GM12878 (cell line): ENCODE measurements around the gene OR1C1. TPM values are rescaled to one million over a fixed set of nuclear protein-coding genes. Genes with fewer than 3 reads are reported as not detected.
"Not testable (repeated sequence)": the region's sequence is repeated elsewhere in the genome, so short reads cannot be mapped to it uniquely, and the experiment has no call there.

Experiments used
- ATAC-seq: fragments of 200-7000 bp; cut with Tn5 transposase; 3 replicates; pipeline ENCODE4 v1.9.1; 2020; ENCODE audit warnings: mild to moderate bottlenecking, moderate library complexity
- BruUV-seq: library from RNA; stranded (reverse); fragments of 400-500 nt; replicated peaks from 2 replicates; lab custom pipeline; 2021; lab: Mats Ljungman, UMichigan
- CTCF ChIA-PET: fragments of 300-600 bp; sonication (Branson Sonifier 250); formaldehyde crosslinking; extraction: SDS; loops from one replicate; lab custom pipeline; 2021; ENCODE audit warnings: inconsistent platforms; lab: Yijun Ruan, JAX
- POLR2A ChIA-PET: fragments of 350-600 bp; formaldehyde crosslinking; extraction: SDS; loops from one replicate; lab custom pipeline; 2021; ENCODE audit warnings: inconsistent platforms; lab: Charles Lee
- RAD21 ChIA-PET: fragments of 300-600 bp; sonication (Branson Sonifier 250); formaldehyde crosslinking; loops from one replicate; lab custom pipeline; 2023; ENCODE audit warnings: antibody characterized with exemption; ENCODE audit not compliant: unreplicated experiment; lab: Charles Lee
- SMC1A ChIA-PET: fragments of 300-600 bp; sonication (Branson Sonifier 250); formaldehyde crosslinking; loops from one replicate; lab custom pipeline; 2023; ENCODE audit not compliant: unreplicated experiment, uncharacterized antibody; lab: Charles Lee
- DNase-seq: peaks from one replicate; pipeline ENCODE4 v3.0.0-alpha.2; 2011; ENCODE audit warnings: low read depth, low spot score
- FAIRE-seq: peaks from 3 replicates; lab custom pipeline; 2011; peaks lifted over from hg19 to GRCh38; lab: Jason Lieb, UNC
- H2AFZ ChIP-seq: 2 replicates; pipeline ENCODE4 v1.6.0; 2011; ENCODE audit warnings: low read depth, low read length, control low read depth; ENCODE audit not compliant: control insufficient read depth
- H3K27ac ChIP-seq: 2 replicates; pipeline ENCODE4 v1.5.1; 2011; ENCODE audit warnings: control low read depth; ENCODE audit not compliant: control insufficient read depth, insufficient read depth
- H3K27me3 ChIP-seq, 2 experiments: replicated peaks in 1 of 2; 2 replicates each; pipeline versions ENCODE4 v1.6.0 to v1.6.1; 2011; ENCODE audit warnings: low read length in 1 of 2; ENCODE audit not compliant: control insufficient read depth in 2 of 2, insufficient read depth in 2 of 2
- H3K36me3 ChIP-seq, 2 experiments: 2 replicates each; pipeline ENCODE4 v1.5.1; 2011; ENCODE audit warnings: low read length in 1 of 2; ENCODE audit not compliant: control insufficient read depth in 2 of 2, insufficient read depth in 2 of 2
- H3K4me1 ChIP-seq: 2 replicates; pipeline ENCODE4 v1.6.1; 2011; ENCODE audit warnings: mild to moderate bottlenecking, low read length, moderate library complexity, mixed read lengths; ENCODE audit not compliant: control insufficient read depth, insufficient read depth
- H3K4me2 ChIP-seq: 2 replicates; pipeline ENCODE4 v1.6.0; 2011; ENCODE audit warnings: control low read depth; ENCODE audit not compliant: control insufficient read depth, insufficient read depth
- H3K4me3 ChIP-seq: fragments of 200-600 bp; sonication (generic); 2 replicates; pipeline ENCODE4 v1.5.1; 2016
- H3K79me2 ChIP-seq: 2 replicates; pipeline ENCODE4 v1.6.0; 2011; ENCODE audit warnings: low read length; ENCODE audit not compliant: control insufficient read depth, insufficient read depth
- H3K9ac ChIP-seq: 2 replicates; pipeline ENCODE4 v1.8.0; 2011; ENCODE audit warnings: low read length, control low read depth, mixed read lengths; ENCODE audit not compliant: control insufficient read depth, insufficient read depth
- H3K9me3 ChIP-seq: replicated peaks from 3 replicates; pipeline ENCODE4 v1.5.1; 2011; ENCODE audit warnings: mild to moderate bottlenecking, low read length; ENCODE audit not compliant: control insufficient read depth, insufficient read depth
- H4K20me1 ChIP-seq: 2 replicates; pipeline ENCODE4 v1.6.0; 2011; ENCODE audit not compliant: control insufficient read depth, insufficient read depth
- BCL11A ChIP-seq: IDR thresholded peaks from 2 replicates; pipeline ENCODE4 v1.6.1; 2011; ENCODE audit warnings: low read depth, low read length
- BRCA1 ChIP-seq: IDR thresholded peaks from 2 replicates; pipeline ENCODE4 v1.6.1; 2011; ENCODE audit warnings: low read depth, low read length, improper control_type of control experiment
- CEBPB ChIP-seq, 2 experiments: fragments of 150-350 bp in 1 of 2; IDR thresholded peaks; 2 replicates each; pipeline ENCODE4 v1.6.1; 2012 to 2014; ENCODE audit warnings: low read depth in 2 of 2, low read length in 2 of 2, borderline replicate concordance in 1 of 2, inconsistent platforms in 1 of 2
- CHD1 ChIP-seq: IDR thresholded peaks from 2 replicates; pipeline ENCODE4 v1.6.1; 2012; ENCODE audit warnings: low read depth, low read length, improper control_type of control experiment
- E4F1 ChIP-seq: fragments of 450-650 bp; IDR thresholded peaks from 2 replicates; pipeline ENCODE4 v1.6.1; 2018; ENCODE audit warnings: borderline replicate concordance, mild to moderate bottlenecking; ENCODE audit not compliant: partially characterized antibody
- ESRRA ChIP-seq: IDR thresholded peaks from 2 replicates; pipeline ENCODE4 v1.6.1; 2012; ENCODE audit warnings: mild to moderate bottlenecking, low read length, improper control_type of control experiment
- FOXK2 ChIP-seq: fragments of 450-650 bp; IDR thresholded peaks from 2 replicates; pipeline ENCODE4 v1.6.1; 2017; ENCODE audit warnings: mild to moderate bottlenecking, moderate library complexity
- HCFC1 ChIP-seq: fragments of 150-350 bp; IDR thresholded peaks from 2 replicates; pipeline ENCODE4 v1.6.1; 2014; ENCODE audit warnings: low read length
- MAX ChIP-seq: IDR thresholded peaks from 2 replicates; pipeline ENCODE4 v1.6.1; 2012; ENCODE audit warnings: low read depth, low read length, improper control_type of control experiment
- NFYA ChIP-seq: IDR thresholded peaks from 2 replicates; pipeline ENCODE4 v1.6.1; 2011; ENCODE audit warnings: low read depth, mild to moderate bottlenecking, low read length, improper control_type of control experiment, borderline replicate concordance
- POLR2AphosphoS5 ChIP-seq: IDR thresholded peaks from 2 replicates; pipeline ENCODE4 v1.6.1; 2011; ENCODE audit warnings: mild to moderate bottlenecking, low read length, inconsistent platforms
- SMAD5 ChIP-seq: IDR thresholded peaks from 2 replicates; pipeline ENCODE4 v1.6.1; 2016; ENCODE audit warnings: antibody characterized with exemption, low read depth
- ZBED1 ChIP-seq: IDR thresholded peaks from 2 replicates; pipeline ENCODE4 v1.6.1; 2016; ENCODE audit warnings: borderline replicate concordance
- ZNF207 ChIP-seq: fragments of 450-650 bp; IDR thresholded peaks from 2 replicates; pipeline ENCODE4 v1.6.1; 2014; ENCODE audit warnings: antibody characterized with exemption, mild to moderate bottlenecking, borderline replicate concordance
- ZNF217 ChIP-seq: fragments of 450-650 bp; IDR thresholded peaks from 2 replicates; pipeline ENCODE4 v1.6.1; 2017; ENCODE audit warnings: antibody characterized with exemption, mild to moderate bottlenecking
- ZSCAN29 ChIP-seq: fragments of 450-650 bp; IDR thresholded peaks from 2 replicates; pipeline ENCODE4 v1.6.1; 2017; ENCODE audit warnings: mild to moderate bottlenecking, moderate library complexity
- WGBS: methylation state at CpG from one replicate; pipeline ENCODE4 v1.1.6; 2016; ENCODE audit warnings: low lambda C conversion rate; ENCODE audit not compliant: insufficient replicate concordance, insufficient coverage; ENCODE audit errors: missing lambda C conversion rate; 5-methylcytosine and 5-hydroxymethylcytosine counted together
- in situ Hi-C: fragments of 300-500 bp; cut with MboI; formaldehyde crosslinking; loops from 9 replicates; pipeline ENCODE4 v1.14.3; 2018; ENCODE audit warnings: mixed read lengths
- intact Hi-C: fragments of 100-400 bp; cut with micrococcal nuclease; formaldehyde crosslinking; loops from one replicate; pipeline ENCODE4 v1.14.2; 2022; ENCODE audit not compliant: unreplicated experiment
- polyA plus RNA-seq, 11 experiments: library from polyadenylated mRNA; depleted of rRNA in 4 of 11; unstranded in 6 of 11; stranded (reverse) in 5 of 11; fragments of >200 nt; fragmentation: Nextera tagmentation in 4 of 11; fragmentation: Illumina TruSeq in 1 of 11; extraction: Ambion mirVana in 4 of 11; extraction: Trizol in 1 of 11; gene quantifications; 1 replicate in 1 of 11; 2 replicates in 10 of 11; pipeline versions ENCODE4 v1.2.1 to v1.2.3, GENCODE V29; 2011 to 2016; ENCODE audit warnings: inconsistent platforms in 2 of 11, missing spikeins in 2 of 11, low read depth in 1 of 11
- total RNA-seq, 4 experiments: library from RNA; depleted of rRNA in 3 of 4; stranded (reverse); fragments of >200 nt in 3 of 4; fragmentation: Illumina TruSeq in 1 of 4; extraction: Trizol in 1 of 4; gene quantifications; 2 replicates each; pipeline versions ENCODE4 v1.2.1 to v1.2.3, GENCODE V29; 2013 to 2021

Gene OR1C1
- total and polyA plus RNA-seq, 10 of the 15 experiments (the other 5 are each of a cell fraction or from before 2014, with no cell fraction given): not detected

- no peak for TF ChIP-seq E4F1
These were observed 12.7 kb downstream of the OR1C1 start (continued) for GRCh38 chr1:247747616-247748015.

GRCh38 chr1:247746391-247746935, 13.9 kb downstream of the OR1C1 start:
- H4K20me1 ChIP-seq: no peaks in the 10 kb centered on the region
- no peak overlapping the region for H3K9ac ChIP-seq
- BruUV-seq: no TSS peak
- no peaks in the 10 kb centered on the region for H3K79me2 ChIP-seq
- ChIA-PET RAD21 (no interaction called here), SMC1A (interaction anchor here (1.5 kb wide), 1 partner anchor 9 kb away, joined by 3 read pairs; no protein-coding TSS in a partner anchor), CTCF (no interaction called here), POLR2A (no interaction called here)
- H3K4me2 ChIP-seq: no peak overlapping the region
- intact Hi-C loops (no loop called here), in situ Hi-C loops (no loop called here)
- H3K27ac ChIP-seq: no peak overlapping the region
- TF ChIP-seq FOXK2 (no peak), SMAD5 (no peak), ZSCAN29 (no peak), ZNF217 (no peak), ZNF207 (no peak), BCL11A (no peak), CHD1 (no peak), HCFC1 (no peak), MAX (no peak), POLR2AphosphoS5 (no peak), ZBED1 (no peak), ESRRA (no peak), NFYA (no peak), BRCA1 (no peak), CEBPB (IDR thresholded peaks at IDR 0.05; ENCODE audit: borderline replicate concordance in 1 of 2, low read depth in 2 of 2, low read length in 2 of 2) (no peak)
- no peak overlapping the region for H2AFZ ChIP-seq
- H3K9me3 ChIP-seq: no peaks in the 10 kb centered on the region; the same call in 2 of the 3 replicates
- DNase-seq (no peak), FAIRE-seq (no peak), ATAC-seq (no peak)
- H3K36me3 ChIP-seq: no peaks in the 10 kb centered on the region
- H3K4me1 ChIP-seq: no peaks in the 10 kb centered on the region
- H3K27me3 ChIP-seq: no peaks in the 10 kb centered on the region
- WGBS: 22% methylated on average over 3 of the region's 3 CpGs
- no peak overlapping the region for H3K4me3 ChIP-seq

GRCh38 chr1:247742215-247742760, 18.1 kb downstream of the OR1C1 start:
- SMC1A ChIA-PET: not testable (repeated sequence)

More at GRCh38 chr1:247742215-247742760, 18.1 kb downstream of the OR1C1 start:
- POLR2A ChIA-PET, ATAC-seq, H3K4me1 ChIP-seq, H3K9me3 ChIP-seq, FAIRE-seq, H3K27ac ChIP-seq, in situ Hi-C loops, DNase-seq, RAD21 ChIA-PET, BruUV-seq, intact Hi-C loops, H3K36me3 ChIP-seq, H3K79me2 ChIP-seq, H4K20me1 ChIP-seq, H3K9ac ChIP-seq, H3K4me3 ChIP-seq, H2AFZ ChIP-seq, CTCF ChIA-PET, H3K4me2 ChIP-seq, H3K27me3 ChIP-seq: not testable (repeated sequence)
- WGBS: 2% methylated on average over 3 of the region's 3 CpGs
